Stimulated activated CD8-positive, alpha-beta memory T cell treated with anti-CD3 and anti-CD28 coated beads, Interleukin-4, amount 100 ng/mL, for 48 hours (primary cell): ENCODE measurements around the gene ITGBL1.
A peak's percentile ranks its signal among the peaks of the same experiment; 100 is the strongest.

Experiments used
- DNase-seq: peaks from one replicate; pipeline ENCODE4 v3.0.0-alpha.2; 2020

ITGBL1 gene

DNA sequence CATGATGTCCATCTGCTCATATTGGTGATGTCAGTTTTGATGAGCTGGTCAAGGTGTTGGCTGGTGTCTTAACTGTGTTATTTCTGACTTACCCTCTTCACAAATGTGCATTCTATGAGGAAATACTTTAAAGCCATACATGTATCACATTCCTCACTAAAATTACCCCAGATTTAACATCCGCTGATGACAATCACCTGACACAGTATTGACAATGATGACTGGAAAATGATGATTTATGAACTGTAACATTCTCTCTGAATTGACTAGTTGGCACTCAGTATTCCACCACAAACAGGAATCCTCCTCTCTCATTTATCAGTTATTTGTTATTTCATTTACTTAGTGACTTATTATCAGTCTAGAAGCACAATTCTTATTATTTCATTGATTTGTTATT is 117.3 kb downstream of the ITGBL1 start:
- no peak for DNase-seq

DNA sequence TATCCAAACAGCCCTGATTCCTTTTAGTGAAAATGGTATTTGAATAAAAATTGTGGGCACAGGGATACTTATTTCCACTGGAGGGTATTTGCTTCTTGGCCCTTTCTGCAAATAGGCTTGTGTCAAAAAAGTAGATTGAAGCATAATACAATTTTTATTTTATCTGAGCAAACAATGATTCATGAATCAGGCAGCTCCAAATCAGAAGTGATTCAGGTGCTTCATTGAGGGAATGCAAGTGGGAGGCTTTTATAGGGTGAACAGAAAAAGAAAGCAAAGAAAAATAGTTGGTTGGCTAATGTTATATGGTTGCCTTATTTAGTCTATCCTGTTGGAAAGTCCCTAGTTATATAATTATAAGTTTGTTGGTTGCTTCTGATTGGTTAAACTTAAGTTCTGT is 117.9 kb downstream of the ITGBL1 start:
- DNase-seq = no peak

DNA sequence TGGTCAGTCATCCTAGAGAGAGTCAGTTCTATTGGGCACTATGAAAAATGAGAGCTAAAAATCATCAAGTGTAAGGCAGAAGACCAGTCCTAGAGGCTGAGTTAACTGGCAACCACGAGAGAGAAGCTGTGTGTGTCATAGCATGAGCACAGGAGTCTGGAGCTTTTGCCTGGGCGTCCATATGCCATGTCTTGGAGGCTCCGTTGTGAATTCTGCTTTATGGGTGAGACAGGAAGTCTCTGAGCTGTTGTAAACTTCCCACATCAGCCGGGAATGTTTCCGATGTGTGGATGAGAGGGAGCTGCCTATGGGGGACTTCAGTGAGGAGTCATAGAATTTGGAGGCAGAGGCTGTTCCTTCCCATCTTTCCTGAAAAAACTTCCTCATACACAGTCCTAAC is 120.0 kb downstream of the ITGBL1 start:
- DNase-seq = no peak

DNA sequence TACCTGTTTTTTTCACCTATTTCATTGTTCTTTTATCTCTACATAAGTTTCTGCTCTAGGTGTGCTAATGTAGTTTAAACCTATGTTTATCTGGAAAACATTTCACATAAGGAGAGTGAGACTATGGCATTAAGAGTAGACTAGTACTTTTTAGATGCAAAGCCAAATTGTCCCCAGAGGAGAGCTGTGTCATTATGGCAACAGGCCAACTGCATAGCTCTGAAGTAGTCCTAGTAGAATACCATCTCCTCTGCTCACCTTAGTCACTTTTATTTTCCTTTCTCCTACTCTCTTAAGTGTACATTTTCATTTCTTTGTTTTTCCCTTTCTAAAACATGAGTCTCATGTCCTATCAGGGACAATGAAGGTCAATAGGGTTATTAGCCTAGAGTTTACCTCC is 123.1 kb downstream of the ITGBL1 start:
- no peak for DNase-seq

DNA sequence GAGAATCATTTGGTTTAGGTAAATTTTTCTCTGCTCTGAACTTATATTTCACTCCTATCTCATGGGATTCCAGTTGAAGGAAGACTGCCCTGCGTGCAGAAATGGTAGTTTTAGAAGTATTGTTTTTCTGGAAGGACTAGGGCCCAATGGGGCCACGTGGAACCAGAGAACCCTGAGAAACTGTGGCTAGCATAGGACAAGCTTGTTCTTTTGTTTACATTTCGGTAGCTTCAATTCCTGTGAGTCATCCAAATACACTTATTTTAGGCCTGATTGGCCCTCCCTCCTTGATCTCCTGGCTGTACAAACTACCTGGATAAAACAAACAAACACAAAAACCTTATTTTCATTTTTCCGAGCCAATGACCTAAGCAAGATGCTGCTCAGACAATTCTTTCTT is 124.0 kb downstream of the ITGBL1 start:
- DNase-seq = no peak

DNA sequence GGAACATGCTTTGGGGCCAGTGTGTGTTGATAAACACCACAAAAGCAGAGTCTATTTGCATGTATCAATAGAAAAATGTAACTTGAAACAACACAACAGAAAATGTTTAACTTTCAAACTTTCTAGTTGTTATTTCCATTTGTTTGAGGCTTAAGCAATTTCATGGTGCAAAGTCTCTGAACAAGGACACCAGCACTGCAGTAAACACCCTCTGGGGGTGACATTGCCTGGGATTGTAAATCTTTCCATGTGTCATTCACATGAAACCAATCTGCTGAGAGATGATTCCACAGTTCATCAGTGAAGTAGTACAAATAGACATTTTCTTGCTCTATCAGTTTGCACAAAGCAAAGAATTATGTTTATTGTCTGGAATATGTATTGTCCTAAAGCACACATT is 124.5 kb downstream of the ITGBL1 start:
- DNase-seq = no peak

DNA sequence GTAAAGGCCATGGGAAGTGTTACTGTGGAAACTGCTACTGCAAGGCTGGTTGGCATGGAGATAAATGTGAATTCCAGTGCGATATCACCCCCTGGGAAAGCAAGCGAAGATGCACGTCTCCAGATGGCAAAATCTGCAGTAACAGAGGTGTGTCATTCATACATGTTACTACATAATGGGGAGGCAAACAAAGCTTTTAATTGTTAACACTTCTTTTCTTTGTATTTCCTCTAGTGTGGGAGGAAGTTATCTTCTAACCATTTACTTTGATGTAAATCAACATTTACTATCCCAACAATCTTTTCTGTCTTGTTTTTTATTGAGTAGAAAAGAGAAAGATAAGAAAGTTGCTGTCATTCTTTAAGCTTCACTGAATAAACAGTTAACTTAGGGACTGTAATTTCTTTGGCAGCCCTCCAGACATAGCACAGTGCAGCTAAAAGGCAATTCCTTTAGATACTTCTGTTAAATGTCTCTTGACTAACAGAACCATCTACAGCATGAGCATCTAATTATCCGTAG is 126.9 kb downstream of the ITGBL1 start:
- DNase-seq = no peak

DNA sequence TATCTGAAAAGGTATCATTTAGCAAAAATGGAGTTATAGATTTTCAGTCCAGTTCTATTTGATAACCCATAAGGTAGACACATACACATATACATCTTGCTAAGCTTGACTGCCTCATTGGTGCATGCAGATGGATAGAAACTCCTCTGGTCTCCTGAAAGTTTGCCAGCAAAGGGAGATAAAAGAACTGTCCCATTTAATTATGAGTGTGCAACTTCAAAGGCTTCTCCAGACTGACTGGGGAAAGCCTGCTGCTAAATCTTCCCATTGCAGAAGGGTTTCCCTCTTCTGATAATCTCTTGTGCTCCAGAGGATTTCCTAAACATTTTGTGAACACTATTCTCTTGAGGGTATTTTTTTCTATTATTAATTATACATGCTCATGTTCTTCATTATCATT is 131.9 kb downstream of the ITGBL1 start:
- no peak for DNase-seq

DNA sequence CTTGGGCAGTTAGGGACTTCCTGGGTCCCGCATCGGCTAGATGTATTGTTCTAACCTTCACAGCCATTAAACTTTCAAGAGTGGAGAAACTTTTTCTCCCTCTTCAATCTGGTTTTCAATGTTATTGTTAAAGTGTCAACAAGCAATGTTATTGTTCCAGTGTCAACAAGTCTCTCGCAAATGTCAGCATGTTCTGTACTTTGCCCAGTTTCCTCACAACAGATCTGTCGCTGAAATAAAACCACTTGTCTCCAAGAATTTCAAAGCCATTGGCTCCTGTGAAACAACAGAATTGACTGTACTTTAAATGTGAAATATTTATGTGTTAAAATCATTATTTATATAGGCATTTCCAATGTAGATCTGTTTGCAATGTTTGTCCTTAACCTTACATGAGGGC is 138.0 kb downstream of the ITGBL1 start:
- DNase-seq = no peak

DNA sequence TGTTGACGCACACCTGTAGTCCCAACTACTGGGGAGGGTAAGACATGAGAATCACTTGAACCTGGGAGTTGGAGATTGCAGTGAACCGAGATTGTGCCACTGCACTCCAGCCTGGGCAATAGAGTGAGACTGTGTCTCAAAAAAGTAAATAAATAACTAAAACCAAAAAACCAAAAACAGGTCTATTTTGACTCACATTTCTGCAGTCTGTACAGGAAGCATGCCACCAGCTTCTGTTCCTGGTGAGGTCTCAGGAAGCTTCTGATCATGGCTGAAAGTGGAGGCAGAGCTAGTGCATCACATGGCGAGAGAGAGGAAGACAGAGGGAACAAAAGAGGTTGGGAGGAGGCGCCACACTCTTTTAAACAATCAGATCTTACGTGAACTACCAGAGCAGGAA is 142.5 kb downstream of the ITGBL1 start:
- DNase-seq = no peak

DNA sequence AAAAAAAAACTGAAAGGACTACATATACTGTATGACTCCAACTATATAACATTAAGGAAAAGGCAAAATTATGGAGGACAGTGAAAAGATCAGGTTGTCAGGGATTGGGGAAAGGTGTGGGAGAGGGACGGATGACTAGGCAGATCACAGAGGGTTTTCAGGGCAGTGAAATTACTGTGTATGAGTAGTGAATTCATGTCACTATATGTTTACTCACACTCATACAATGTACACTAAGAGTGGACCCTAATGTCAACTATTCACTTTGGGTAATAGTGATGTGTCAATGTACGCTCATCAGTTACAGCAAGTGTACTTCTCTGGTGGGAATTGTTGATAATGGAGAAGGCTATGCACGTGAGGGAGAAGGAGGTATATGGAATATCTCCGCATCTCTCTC is 144.3 kb downstream of the ITGBL1 start:
- no peak for DNase-seq

DNA sequence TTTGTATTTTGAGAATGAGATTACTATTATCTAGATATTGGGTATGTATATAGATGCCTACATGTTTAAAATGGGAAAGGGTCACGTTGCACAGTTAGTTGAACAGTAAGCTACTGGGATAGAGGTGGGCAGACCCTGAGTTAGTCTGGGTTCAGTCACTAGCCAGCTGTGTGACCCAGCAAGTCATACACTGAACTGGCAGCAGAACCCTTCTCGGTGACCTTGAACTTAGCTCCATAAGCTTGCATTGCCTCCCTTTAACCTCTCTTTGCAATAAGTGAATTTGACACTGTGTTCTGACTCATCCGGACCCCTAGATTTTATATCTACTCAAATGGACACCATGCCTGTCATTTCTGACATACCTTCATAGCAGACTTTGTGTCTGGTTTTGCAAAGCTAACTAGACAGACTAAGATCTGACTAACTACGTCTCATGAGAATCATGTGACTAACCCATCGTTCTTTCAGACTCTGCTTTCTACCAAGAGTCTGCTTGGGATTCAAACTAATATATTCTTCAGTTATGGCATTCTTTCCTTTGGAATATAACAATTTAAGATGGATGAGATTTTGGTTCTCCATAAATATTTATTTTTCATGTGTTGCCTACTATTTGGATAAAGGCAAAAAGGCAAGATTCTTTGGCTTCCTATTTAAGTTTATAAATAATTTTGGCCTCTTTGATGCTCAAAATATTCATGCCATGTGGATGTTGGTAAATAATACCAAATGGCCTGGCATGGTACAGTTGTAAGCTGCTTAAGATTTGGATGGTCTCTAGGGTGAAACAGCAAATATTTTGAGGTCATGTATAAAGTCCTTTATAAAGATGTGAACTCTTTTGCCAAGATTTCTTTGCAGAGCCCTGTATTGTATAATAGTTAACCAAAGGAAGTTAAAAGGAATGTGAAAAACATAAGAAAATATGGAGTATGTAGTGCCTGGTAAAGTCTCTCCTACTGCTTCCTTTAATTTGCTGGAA is 159.3 kb downstream of the ITGBL1 start:
- no peak for DNase-seq

DNA sequence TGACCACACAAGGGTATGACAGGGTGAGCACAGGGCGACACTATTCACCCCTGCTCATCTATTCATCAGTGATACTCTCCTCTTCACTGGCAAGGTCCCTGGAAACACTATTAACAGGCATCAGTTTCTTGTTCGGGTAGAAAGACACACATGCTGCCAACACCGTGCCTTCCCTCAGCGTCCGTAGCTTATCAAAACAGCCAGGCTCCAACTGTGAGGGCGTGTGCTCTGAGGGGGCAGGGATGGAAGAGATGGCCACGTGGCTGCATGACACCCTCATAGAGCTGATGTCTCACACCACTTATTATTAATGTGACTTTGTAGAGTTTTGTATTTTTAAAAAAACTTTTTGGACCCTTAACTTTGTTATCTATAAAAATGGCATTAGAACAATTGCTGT is 160.3 kb downstream of the ITGBL1 start:
- no peak for DNase-seq

DNA sequence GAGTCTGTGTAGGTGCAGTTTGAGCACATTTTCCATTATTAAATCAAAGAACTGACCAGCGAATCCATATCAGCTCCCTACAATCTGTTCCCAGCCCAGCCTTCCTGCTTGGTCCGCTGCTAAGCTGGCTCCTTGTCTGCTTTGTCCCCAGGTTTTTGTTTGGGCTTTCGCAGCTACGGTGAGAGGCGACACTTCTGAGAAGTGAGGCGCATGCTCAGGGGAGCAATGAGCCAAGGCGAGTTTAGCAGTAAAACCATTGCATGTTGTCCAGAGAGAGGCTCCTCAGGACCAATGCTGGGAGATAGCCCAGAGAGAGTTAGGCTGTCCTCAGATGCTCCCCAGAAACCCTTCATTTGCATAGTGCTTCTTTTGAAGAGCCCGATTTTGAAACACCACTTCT is 162.0 kb downstream of the ITGBL1 start:
- DNase-seq = no peak

DNA sequence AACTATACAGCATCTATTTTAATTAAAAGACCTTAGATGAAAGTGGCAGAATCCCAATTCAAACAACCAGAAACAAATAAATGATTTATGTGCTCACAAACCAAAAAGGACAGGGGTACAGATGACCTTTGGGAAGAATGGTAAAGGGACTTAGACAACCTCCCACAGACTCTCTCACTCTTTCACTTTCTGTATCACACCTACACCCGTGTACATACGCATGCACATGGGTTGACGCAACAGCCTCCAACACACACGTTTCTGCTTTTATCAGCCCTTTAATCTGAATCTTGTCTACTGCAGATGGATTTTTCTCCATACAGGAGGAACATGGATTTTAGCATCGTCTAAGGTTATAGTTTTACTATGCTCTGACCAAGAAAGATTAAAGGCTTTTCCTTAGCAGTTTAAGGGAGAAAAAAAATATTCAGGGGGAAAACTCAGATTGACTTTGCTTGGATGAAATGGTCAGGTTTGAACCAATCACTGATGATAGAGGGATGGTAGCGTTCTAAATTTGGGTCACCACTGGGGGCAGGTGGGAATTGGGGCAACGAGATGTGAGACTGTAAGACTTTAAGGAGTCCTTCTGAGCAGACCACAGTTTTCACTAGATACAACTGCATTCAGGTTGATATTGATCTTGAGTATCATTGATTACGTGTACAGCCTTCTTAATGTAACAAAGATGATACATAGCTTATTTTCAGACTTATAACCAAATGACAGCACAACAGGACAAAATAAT is 166.1 kb downstream of the ITGBL1 start:
- DNase-seq = no peak

DNA sequence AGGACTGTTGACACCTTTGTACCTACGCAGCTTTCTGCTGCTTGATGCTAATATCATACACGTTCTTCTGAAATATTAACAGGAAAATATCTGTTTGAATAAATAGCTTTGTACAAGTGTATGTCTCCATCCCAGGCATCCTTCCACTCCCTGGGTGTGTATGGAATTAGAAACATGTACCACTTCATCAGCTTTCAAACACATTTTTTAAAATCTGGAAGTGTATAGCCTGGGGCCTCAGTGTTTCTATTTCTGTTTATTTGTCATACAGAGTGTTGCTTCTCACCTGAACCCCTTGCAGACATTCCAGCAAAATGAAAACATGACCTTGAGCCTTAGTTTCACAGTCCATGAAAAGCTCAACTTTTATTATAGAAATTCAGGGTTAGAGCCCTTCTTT is 168.6 kb downstream of the ITGBL1 start:
- no peak for DNase-seq

DNA sequence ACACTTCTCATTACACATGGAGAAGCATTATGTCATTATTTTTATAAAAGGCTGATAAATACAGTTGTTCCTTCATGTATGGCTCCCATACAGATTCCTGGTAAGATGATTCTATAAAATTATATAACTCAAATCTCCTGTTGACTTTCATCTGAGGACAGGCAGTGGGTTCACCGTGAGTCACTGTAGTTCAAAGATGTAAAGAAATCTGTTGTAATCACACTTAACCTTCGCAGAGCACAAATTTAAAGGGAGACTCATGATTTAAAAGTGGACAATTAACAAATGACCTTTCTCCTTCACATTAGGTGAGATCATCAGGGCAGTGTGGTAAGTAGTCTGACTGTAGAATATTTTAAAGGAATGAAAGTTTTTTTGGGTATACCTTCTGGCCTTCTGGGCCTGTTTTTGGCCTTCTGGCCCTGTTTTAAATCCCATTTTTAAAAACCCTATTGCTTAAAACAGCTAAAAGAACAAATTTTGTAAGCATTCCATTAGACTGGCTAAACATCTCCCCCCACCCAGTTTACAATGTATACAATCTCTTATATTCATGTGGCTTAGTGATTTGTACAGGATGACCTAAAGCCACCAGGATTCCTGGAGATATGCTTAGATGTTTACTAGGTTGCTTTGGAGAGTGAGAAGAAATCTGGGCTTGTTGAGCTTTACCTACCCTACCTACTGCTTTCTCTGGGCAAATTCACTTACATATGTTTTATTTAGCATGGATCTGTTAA is 171.2 kb downstream of the ITGBL1 start:
- DNase-seq = no peak

DNA sequence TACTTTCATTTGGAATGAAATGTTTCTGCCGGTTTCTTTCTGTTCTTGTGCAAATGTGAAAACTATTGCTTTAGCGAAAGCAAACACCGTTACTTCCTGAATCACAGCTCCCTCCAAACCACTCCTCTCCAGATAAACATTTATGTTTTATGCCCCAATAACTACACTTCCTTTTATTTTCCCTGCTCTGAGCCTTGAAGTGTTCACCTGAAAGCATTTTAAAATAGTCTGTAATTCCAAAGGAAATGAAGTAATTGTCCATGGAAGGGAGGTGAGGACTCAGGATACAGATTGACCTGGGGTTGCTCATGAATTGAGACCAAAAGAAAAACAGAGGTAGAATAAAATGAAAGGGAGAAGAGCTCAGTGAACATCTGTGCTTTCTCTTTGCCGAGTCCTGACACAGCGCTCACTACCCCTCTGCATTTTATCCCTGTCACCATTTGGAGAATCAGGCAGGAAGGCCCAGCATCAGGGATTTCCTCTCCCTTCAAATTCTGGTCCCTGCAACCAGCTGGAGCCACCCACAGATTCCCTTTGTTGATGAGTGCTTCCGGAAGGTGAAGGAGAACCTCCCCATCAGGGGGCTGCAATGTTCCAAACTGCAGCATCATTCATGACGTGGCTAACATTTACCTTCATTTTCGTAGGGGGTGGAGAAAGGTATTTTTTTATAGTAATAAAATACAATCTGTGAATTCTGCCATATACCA is 171.9 kb downstream of the ITGBL1 start:
- no peak for DNase-seq

DNA sequence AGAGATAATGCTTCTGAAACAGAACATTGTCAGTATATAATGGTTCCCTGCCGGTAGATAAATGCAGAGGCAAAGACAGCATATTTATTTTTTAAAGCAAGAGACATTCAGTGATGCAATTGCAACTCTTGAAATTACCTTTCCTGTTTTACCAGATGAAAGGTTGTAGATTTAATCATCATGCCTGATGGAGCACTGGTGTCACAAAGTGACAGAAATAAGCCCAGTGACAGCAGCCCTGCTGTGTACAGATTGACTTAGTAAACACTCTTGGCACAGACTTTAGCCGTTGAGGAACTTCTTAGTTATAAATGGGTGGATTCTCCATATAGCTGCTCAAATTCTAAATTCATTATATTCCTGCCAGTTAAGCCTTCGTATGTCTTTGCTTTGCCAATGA is 172.5 kb downstream of the ITGBL1 start:
- peak; percentile 26 for DNase-seq

DNA sequence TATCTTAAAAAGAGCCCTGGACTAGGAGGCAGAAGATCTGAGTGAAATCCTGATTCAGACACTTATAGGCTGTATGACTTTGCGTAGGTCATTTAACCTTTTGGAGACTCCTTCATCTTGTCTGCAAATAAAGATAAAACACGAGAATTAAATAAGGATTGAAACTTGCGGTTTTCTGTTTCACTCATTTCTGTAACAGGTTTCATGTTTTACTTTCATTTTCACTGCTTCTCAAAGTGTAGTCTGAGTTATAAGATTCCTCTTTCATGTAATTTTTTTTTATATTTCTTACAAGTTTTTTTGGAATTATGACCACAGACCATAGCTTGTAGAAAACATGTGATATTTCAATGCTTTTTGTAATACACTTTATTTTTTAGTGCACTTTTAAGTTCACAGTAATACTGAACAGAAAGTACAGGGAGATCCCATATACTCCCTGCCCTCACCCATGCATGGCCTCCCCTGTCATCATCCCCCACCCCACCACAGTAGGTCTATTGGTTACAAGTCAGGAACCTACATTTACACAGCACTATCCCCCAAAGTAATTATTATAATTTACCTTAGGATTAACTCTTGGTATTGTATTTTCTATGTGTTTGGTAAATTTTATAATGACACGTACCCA is 174.6 kb downstream of the ITGBL1 start:
- peak; percentile 47 for DNase-seq

DNA sequence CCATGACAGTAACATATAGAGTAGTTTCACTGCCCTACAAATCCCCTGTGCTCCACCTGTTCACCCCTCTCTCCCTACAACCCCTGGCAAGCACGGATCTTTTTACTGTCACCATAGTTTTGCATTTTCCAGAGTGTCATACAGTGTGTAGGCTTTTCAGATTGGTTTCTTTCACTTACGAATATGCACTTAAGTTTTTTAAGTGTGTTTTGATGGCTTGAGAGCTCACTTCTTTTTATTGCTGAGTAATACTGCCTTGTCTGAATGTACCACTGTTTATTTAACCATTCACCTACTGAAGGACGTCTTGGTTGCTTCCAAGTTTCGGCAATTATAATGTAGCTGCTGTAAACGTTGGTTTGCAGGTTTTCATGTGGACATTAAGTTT is 175.1 kb downstream of the ITGBL1 start:
- DNase-seq = no peak

DNA sequence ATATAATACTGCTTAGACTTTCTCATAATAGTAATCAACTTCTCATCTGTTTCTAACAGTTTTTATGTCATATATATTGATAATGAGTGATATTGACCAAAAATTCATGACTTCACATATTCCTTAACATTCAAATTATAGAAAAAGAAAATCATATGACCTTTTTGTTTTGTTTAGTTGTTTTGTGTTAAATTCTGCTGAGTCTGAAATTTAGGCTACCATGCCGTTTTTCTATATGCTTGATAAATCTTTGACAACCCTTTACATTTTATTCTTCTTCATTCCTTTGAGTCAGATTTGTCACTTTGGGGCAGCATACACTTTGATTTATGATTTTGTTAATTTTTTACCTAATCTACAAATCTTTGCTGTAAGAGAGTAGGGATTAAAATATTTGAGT is 176.4 kb downstream of the ITGBL1 start:
- DNase-seq = no peak
